HCEC 1CT (cell line): ENCODE measurements around the gene SEC22A.

Experiments
- DNase-seq: peaks from one replicate; pipeline ENCODE4 v3.0.0-alpha.2; 2017

Gene SEC22A

DNA sequence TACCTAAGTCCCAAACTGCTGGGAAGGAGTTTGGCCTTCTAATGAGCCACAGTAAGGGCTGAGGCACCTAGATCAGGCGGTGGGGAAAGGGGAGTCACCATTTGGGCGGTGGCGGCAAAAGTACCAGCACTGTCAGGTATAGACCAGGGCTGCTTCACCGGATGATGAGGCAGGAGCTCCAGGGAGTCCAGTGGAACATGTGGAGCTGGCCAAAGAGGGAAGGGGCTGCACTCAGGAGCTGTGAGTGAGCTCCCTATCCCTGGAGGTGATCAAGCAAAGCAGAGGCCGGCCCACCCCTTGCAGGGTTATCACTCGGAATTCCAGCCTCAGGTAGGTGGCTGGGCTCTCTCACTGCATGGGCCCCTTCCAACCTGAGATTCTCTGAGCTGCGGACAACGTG, 108.4 kb downstream of the SEC22A start:
- DNase-seq: no peak

DNA sequence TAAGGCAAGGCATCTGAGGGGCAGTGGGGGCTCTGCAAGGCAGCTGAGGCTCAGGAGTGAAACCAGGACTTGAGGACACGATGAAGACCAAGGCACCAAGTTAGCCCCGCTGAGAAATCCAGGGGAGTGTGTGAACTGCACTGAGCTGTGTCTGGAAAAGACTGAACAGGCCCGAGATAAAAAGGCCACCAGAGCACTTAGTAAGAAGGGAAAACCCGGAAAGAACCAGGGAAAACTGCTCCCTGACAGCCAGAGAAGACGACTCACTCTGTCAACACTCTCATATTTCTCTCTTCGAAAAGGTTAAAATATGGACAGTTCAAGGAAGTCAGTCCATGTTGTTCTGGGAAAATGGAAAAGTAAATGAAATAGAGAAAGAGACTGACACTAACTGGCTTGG, 109.0 kb downstream of the SEC22A start:
- no peak for DNase-seq

DNA sequence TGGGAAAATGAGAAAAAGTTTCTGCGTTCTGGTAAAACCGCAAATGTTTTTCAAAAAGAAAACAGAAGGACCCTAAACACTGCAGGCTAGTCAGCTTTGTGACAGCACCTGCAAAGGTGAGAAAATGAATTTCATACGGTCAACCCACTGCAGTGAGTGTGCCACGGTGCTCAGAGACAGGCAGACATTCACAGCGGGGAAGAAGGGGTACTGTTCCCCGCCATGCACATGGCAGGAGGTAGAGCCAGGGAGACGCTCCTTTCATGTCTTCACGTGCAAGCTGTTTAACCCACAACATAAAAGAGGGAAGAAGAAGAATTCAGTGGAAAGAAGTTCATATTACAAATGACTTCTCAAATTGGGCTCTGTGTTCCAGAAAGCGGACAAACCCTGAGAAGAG, 109.5 kb downstream of the SEC22A start:
- no peak for DNase-seq

DNA sequence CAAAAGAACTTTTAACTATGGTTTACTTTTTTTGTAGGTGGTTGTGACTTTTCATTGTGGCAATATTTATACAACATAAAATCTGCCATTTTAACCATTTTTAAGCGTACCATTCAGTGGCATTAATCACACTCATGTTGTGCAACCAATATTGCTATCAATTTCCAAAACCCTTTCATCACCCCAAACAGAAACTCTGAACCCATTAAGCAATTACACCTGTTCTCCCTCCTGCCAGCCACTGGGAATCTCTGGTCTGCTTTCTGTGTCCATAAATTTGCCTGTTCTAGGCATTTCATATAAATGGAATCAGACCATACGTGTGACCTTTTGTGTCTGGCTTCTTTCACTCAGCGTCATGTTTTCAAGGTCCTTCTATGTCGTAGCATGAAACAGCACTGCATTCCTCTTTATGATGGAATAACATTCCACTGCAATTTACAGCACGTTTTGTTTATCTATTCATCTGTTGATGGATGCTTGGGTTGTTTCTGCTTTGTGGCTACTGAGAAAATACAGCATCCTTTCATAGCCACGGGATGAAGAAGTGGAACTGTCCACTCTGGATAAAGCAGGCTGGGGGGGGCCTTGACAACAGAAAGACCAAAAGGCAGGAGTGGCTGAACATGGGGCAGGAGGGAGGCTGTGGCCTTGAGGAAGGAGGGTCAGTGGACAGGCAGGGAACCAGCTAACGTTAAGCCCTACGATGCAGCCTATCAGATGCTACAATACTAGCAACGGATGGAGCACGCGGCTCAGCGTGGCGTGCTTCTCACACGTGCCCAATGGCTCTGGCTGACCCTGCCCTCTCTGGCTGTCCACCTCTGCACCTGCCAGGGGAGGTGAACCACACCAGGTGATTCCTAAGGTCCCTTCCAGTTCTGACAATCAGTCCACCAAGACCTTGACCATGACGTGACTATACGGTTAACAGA, 110.9 kb downstream of the SEC22A start:
- no peak for DNase-seq

DNA sequence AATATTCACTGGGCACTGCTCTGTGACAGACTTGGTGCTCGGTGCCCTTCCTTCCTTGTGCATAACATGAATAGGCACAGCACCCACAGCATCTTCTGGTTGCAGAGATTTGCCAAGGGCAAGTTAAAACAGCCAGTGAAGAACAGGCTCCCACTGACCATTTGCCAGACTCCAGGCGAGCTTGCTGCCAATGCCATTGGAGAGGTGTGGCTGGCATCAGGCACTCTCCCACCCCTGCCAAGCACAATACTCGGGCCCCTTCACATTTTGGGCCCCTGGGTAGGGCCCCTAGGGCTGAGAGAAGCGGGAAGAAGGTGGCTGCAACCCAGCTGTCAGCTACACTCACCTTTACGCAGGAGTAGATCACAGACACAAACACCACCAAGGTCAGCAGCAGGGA, 112.1 kb downstream of the SEC22A start:
- no peak for DNase-seq

DNA sequence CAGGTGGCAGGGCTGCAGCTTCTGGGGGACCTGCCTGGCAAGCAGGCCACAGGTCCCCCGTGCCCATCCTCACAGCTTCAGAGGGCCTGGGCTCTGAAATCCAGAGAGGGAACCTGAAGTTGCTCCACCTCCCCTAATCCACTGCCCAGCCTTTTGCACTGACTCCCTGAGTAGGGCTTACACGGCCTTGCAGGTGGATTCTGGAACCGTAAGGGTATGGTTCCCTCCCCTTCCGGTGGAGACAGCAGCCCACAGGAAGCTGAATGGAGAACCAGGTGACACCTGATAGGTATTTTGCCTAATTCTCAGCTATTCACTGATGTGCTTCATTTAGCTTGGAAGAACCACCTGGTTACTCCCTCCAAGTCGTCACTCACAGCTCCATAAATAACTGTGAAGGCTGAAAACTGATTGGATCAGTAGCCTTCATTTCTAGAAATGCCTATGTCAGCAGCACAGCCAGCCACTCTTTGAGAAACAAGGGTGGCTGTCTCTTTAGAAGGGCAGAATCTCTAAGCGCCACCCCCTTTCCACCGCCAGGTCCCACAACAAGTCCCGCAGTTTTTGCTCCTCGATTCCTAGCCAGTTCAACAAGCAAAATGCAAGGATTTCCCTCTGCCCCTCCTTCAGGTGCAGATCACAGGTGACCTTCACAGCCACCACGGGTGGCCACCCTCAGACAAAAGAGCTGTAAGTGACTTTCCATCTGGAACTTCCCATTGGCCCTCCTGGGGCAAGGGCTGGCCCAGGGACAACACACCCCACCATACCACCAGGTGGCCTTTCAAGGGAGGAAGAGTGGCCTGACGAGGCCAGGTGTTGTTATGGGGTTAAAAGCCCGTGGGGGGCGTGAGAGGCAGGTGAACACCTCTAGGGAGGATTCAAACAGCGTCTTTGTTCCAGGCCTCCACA, 112.9 kb downstream of the SEC22A start:
- no peak for DNase-seq

DNA sequence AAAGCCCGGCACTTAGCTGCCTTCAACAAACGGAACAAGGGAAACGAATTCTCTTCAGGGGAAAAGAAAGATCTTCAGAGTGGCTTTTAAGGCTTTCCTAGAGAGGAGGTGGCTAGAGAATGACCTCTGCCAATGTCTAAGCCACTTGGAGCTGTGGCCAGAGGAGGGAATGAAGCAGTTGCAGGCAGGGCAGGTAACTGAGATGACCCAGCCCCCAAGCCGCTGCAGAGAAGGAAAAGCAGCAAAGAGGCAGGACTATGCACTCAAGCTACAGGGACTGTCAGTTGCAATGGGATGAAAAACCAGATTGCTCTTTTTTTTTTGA, 113.5 kb downstream of the SEC22A start:
- no peak for DNase-seq

DNA sequence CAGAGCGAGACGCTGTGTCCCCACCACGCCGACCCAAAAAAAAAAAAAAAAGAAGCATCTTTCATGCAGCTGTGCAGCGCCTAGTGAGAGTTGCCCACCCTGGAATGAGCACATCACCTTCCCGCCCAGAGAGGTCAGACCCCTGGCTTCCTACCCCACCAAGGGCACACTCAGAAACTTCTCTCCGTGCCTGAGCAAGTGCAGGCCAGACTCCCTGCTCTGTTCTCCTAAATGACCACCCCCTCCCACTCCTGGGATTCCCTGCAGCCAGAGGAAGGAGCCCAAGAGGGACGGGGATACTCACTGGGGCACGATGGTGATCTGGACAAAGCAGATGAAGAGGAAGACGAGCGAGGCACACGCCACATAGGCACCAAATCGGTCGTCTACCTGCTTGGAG, 116.0 kb downstream of the SEC22A start:
- DNase-seq: no peak

DNA sequence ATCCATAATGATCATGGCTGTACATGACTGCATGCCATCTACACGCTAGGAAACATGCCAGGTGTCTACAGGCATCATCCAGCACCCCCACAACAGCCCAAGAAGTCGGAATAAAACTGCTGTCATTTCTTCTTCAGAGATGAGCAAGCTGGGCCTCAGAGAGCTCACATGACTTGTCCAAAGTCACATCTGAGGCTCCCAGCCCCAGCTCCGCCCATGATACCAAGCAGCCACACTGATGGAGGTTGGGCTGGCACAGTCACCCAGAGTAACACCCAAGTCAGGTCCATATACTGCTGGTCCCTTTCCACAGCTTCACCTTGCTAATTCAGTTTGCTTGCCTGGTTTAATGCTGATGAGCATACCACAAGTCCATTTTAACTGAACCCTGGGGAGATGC, 116.6 kb downstream of the SEC22A start:
- no peak for DNase-seq

DNA sequence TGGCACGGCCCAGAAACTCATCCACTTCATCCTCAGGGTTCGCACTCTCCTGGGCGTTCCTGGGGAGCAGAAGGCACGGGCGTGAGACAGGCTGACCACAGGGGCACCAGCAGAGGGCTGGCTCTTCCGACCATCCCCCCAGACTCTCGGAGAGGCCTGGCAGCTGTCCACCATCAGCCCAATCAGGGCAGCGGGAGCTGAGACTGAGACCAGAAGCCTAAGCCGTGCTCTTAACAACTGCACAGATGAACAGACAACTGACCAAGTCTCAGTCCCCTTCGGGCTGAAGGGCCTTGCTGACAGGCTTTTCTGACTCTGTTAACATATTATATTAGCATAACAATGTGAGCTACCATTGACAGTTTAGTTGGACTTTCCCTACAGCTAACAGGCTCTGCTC, 118.0 kb downstream of the SEC22A start:
- DNase-seq: no peak

DNA sequence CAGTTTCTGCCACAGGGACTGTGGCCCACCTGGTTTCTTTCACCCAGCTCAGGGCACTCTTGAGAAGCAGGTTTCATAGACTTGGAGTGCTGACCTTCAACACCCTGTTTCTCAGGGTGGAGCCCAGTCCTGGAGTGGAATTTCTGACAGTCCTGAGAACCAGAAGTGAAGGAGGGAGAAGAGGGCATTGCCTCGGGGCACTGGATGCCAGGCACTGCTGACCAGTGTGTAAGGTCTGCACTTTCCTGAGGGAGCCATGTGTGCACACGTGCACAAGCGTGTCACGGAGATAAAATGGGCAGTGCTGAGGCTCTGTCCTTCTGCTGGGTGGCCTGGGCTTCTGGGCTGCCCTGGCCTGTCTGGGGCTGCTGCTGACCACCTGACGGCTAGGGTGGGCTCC, 118.5 kb downstream of the SEC22A start:
- DNase-seq: no peak

DNA sequence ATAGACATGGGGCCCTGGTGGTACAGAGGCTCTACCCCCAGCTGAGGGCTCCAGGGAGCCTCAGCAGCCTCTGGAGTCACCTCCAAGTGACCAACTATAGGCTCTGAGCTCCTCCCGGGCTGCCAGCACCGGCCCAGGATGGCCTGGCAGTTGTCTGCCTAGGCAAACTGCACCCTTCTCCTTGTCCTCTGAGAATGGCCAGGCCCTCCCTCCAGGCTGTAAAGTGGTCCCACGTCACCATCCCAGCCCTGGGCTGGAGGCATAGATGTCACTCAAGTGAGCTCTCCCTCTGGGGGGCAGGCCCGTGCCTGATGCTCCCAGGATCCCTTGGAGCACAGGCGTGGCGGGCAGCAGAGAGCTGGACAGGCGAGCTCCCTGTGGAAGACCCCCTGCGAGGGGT, 120.1 kb downstream of the SEC22A start:
- no peak for DNase-seq

DNA sequence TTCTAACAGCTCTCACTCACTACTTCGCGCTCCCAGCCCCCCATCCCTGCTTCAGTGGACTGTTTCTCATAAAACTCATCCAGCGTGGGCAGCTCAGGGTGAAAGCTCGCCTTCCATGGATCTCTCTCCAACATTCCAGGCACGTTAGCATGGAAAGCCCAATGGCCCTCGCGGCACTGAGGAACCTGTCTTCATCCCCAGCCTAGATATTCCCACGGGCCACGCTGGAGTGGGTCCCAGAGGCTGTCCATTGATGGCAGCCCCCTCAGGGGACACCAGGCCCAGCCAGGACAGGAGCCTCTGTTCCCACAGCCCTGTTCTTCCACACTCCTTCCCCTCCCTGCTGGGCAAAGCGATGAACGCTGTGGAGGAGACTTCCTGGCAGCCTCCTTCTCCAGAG, 121.1 kb downstream of the SEC22A start:
- no peak for DNase-seq
